Ammon's horn (tissue), 1 donor: ENCODE data around the gene IDH3G.

Source experiments
- DNase-seq: peaks from one replicate; pipeline ENCODE4 v3.0.0-alpha.2; 2016; ENCODE audit warnings: low spot score

The IDH3G gene

DNA sequence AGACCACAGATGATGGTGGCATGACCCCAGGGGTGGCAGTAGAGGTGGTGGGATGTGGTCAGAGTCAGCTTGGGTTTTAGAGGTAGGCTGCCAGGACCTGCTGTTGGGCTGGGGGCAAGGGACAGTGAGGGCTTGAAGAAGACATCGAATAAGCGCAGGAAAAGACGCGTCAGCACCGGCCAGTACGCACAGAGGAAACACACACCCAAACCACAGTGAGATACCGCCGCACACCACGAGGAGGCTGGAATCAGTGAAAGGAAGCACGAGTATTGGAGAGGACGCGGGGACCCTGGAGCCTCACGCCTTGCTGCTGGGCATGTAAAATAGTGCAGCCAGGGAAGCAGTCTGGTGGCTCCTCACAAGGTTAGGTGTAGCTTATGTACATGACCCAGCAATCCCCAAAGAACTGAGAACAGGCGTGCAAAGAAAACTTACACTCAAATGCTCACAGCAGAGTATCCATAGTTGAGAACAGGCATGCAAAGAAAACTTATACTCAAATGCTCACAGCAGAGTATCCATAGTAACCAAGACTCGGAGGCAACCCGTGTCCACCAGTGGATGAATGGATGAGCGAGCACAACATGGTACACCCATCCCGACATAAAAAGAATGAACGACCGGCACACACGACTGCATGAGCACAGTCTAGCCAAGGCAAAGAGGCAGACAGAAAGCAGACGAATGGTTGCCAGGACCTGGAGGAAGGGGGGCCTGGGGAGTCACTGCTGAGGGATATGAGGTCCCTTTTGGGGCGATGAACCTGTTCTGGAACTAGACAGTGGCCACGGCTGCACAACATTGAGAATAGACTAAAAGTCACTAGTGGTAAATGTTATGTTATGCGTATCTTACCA lies 22.9 kb upstream of the IDH3G start:
- no peak for DNase-seq

DNA sequence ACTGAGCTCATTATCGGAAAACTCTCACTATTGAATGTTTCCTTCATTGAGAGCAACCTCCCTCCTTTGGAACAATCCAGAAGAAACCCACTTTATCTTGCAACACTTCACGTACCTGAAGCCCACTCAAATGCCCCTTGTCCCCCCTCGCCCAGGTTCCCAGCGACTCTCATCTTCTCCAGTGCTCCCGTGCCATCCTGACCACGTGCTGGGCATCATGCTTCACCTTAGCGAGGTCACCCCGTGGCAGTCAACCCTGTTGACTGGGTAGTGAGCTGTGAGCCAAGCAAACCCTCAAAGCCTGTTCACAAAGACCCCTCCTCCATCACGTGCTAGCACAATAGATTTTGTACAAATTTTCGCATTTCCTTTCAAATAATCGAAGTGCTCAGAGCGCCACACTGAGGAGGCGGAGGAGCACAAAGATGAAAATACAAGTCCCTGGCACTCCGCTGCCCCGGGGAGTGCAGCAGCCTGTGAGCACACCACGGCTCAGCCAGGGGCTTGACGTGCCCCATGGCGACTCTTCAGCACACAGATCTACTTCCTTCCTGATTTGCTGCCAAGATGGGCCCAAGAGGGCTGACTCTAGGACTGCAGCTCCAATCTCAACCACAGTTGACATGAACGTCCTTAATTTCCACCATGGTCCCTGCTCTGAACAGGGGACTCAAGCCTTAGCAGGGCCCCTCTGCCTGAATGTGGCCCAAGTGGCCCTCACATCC lies 20.6 kb upstream of the IDH3G start:
- DNase-seq: no peak

DNA sequence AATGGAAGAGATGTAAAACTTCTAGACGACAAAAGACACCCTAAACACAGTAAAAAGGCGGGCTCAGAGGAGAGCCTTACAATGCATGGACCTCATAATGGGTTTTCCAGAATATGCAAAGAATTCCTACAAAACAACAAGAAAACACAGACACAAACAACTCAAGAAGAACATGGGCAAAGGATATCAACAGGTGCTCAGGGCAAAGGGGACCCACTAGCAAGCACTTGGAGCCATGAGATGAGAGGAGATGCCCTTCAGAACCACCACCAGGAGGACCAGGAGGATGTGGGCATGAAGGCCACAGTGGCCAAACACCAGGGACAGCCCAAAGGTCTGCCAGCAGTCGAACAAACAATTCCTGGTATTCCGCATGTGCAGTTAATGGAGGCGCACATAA lies 19.0 kb upstream of the IDH3G start:
- no peak for DNase-seq

DNA sequence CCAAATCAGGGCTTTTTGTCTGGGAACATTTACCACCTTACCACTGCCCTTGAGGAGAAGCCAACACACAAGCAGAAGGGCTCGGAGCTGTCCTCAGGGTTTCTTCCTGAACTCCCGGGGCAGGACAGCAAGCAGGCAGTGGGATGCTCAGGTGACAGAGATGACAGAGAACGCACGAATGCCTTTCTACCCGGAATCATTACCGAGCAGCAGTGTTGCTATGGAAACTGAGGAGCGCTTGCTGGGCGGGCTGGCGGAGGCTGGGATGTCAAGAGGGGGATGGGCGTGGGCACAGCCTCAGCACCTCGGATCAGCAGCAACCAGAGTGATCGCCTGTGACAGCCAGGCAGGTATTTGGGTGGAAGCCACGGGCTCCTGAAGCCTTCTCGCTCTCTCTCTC lies 18.0 kb upstream of the IDH3G start:
- no peak for DNase-seq

DNA sequence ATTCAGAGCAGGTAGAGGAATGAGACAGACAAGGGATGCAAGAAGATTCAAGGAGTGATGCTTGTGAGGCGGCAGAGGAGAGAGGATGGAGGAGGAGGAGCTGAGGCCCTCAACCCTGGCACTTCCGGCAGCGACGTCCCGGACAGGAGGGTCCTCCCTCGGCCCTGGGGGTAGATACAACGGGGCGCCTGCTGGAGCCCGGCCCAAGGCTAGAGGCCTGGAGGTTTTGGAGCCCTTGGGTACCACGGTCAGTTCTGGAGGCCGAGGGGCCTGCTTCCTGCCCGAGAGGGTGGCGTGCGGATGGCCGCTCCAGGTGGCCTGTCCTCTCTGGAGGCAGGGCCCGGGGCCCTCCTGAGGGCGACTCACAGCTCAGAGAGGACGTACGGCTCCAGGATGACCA lies 13.8 kb upstream of the IDH3G start:
- DNase-seq: no peak

DNA sequence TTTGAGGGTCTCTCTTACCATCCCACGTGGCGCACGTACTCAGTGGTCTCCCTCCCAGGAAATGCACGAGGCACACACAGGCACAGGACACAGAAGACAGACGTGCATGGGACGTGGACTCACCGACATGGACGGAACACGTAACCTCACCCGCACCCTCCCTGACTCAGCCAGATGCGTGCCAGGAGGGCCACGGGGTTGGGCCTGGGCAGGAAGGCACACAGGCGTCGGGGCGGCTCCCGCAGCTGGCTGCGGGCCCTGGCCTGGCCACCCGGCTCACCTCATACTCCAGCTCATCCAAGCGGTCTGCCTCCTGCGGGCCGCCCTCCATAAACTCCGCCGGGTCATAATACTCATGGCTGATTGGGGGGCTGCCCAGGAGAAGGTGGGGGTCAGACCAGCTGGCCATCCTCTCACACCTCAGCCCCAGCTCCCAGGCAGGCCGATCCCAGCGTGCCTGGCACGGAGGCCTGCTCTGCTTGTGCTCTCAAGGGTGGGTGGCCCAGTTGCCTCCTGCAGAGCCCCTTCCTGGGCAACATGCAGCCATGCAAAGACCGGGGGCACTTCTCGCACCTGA lies 12.9 kb upstream of the IDH3G start:
- DNase-seq: no peak

DNA sequence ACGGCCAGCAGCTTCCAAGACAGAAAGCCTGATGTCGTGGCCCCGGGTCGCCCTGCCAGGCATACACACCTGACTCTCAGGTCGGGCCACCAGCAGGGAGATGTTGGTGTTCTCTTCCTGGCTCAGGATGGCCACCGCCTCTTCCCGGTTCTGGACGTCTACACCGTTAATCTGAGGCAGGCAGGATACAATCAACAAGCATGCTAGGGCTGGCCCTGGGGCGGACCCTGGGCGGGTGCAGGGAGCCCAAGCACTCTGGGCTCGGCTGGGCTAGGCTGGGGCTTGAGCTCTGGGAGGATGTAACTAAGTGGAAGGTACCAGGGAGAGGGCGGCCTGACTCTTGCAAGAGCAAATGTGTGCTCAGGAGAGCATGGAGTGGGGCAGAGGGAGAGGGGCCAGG lies 11.3 kb upstream of the IDH3G start:
- no peak for DNase-seq

DNA sequence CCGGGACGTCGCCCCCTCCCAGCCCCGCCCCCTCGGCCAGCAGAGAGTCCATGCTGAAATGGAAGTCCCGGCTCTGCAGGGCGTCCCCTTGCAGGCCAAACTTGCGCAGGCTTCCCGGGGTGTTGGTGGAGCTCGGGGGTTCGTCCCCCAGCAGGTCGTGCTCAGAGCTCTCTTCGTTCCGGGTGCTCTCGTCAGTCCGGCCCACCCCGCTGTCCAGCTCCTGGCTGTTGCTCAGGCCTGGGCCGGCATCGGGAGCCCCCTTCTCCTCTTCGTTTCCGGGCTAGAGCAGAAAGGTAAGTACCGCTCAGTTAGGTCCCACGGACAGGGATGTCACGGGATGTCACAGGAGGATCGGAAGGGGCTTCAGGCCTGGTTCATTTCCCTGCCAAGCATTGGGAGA lies 10.4 kb upstream of the IDH3G start:
- no peak for DNase-seq

DNA sequence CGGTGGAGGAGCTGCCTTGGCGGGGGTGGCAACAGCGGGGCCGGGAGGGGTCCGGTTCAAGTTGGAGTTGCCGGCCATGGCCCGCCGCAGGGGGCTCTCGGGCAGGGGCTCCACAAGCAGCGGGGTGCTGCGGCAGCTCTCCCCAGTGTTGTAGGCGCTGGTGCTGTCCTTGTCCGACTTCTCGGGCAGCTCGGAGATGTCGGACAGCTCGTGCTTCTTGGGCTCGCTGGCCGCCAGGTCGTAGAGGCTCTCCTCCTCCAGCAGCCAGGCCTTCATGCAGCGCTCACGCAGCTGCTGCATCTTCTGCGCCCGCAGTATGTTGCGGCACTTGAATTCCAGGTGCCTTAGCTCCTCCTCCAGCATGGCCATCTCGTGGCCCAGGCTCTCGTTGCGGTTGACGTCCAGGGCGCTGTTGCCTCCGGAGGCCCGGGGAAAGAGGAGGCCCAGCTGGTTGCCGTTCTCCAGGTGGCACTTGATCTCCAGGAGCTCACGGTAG lies 10.0 kb upstream of the IDH3G start:
- DNase-seq: no peak

DNA sequence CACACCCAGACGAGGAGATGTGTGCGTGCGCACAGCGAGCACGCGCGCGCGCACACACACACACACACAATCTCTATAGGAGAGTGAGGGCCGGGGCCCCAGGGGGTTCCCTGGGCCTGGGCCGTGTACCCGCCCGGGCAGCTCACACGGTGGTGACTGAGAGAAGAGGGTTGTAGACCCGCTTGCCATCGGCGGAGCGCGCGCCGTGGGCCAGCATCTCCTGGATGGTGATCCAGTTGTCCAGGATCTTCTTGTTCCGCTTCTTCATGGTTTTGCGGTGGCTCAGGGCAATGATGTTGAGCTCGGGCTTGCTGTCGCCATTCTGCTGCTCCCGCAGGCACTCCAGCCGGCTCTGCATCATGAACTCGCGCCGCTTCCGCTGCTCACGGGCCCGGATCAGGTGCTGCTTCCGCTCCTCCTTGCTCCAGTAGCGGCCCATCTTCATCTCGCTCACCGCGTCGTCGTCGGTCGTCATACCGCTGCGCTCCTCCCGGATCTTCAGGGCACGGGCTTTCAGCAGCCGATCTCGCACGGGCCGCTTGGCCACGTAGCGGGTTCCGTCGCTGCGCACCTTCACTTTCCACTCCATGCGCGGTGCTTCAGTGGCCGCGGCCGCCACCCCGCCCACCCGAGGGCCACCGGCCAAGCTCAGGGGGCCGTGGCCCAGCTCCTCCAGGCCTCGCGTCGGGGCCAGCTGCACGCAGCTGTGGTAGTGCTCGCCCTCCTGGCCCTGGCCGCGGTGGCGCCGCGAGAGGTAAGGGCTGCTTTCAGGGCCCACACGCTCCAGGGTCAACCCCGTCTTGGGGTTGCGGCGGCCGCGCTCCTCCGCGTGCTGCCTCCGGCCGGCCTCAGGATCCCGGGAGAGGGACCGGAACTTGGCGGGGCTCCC lies 9.3 kb upstream of the IDH3G start:
- DNase-seq: no peak

DNA sequence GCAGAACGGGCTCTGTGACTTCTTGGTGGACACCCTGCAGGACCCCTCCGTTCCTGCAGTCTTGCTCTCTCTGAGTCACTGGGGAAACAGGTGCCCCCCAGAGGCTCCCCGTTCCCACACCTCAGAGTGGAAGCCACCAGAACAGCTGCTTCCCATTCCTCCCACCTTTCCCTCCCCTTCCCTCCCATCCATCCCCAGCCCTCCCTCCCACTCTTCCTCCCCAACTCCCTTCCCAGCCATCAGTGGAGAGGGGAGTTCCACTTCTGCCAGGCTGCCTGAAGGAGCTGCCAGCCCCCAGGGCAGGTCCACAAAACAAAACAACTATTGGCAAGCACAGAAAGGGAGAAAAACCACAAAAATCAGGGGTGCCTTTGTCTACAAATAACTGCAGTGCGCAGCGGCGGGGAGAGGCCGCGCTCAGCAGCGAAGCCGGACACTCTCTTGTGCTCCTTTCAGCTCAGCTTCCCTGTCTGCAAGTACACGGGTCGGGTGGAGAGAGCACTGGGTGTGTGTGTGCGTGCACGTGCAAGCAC lies 8.4 kb upstream of the IDH3G start:
- no peak for DNase-seq

DNA sequence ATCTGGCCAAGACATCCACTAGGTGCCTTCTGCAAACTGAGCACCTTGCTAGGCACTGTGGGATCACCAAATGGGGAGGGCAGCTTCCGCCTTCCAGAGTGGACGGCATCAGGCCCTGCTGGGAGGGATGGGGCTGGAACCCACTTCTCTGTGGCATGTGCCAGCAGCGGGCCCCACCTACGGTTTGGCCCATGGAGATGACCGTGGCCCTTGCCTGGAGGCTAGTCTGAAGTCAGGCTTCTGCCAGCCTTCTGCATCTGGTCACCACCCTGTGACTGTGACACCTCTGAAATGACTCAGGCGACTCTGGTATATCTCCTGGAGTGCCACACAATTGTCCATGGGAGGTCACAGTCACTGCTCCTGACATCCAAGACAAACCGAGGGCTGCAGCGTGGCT lies 7.5 kb upstream of the IDH3G start:
- DNase-seq: no peak

DNA sequence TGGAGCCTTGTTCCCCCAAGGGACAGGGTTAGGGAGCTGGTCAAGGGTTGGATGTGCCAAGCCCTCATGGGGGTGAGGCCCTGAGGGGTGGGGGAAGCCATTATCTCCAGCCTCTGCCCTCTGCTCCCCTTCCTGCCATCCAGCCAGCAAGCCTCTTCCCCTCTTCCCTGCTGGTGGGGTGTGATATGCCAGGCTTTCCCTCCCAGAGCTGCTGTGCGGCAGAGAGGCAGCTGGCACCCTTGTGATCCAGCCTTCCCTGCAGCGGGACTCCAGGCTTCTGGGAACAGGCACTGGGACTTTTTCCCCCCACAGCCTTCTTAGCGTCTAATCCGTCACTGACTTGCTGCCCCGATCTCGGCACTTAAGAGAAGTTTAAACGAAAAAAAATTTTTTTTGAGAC lies 6.6 kb upstream of the IDH3G start:
- DNase-seq: no peak

DNA sequence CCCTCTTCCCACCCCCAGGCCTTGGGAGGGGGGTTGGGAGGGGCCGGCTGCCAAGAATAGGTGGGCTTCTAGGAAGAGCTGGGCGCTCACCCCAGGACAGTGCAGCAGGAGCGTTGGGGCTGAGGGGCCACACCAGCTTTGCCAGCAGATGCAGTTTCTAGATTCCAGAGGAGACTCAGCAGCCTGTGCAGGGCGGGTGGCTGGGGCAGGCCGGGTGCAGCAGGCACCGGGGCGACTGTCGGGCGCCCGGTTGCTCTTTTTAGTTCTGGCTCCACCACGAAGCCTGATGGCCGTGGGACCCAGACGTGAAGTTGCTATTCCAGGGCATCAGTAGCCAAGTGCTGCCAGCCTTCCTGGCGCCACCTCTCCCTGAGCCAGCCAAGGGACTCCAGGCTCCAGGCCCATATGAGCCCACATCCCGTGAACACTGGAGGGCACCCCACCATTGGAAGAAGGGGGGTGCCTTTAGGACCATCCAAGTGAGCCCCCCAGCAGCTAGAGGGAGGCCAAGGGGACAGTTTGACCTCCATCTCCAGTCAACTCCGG lies 6.1 kb upstream of the IDH3G start:
- DNase-seq: no peak

DNA sequence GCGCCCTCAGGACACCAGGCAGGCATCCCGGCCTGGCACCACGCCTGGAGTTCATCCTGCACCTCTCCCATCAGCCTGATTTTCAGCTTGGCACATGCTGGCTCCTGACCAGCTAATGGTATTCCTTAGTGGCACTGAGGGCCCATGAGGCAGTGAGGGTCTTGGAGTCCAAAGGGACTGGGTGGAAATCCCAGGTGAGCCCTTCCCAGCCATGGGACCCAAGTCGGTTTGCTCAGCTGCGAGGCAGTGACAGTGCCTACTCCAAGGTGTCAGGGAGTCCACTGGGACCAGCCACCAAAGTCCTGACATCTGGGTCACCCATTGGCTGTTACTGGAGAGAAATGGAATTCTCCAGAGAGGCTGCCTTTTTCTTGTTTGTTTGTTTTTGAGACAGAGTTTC lies 5.2 kb upstream of the IDH3G start:
- DNase-seq: no peak

DNA sequence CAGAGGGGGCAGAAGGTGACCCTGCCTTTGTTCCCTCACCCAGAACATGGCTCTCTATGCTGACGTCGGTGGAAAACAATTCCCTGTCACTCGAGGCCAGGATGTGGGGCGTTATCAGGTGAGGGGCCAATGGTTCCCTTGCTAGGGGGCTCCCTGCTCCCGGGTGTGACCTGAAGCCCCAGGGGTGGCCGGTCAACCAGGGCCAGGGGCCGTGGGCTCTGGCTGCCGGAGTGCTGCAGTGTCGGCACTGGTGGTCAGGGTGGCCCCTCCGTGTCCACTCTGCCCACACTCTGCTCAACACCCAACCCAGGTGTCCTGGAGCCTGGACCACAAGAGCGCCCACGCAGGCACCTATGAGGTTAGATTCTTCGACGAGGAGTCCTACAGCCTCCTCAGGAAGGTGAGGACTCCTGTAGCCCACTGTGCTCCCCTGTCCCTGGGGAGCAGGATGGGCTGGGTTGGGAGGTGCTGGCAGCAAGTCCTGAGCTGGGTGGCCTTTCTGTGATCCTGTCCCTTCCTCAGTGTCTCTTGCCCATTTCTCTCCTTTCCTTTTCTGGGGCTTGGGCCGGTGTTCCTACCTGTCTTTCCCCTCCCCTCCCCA lies 3.3 kb upstream of the IDH3G start:
- DNase-seq: no peak

DNA sequence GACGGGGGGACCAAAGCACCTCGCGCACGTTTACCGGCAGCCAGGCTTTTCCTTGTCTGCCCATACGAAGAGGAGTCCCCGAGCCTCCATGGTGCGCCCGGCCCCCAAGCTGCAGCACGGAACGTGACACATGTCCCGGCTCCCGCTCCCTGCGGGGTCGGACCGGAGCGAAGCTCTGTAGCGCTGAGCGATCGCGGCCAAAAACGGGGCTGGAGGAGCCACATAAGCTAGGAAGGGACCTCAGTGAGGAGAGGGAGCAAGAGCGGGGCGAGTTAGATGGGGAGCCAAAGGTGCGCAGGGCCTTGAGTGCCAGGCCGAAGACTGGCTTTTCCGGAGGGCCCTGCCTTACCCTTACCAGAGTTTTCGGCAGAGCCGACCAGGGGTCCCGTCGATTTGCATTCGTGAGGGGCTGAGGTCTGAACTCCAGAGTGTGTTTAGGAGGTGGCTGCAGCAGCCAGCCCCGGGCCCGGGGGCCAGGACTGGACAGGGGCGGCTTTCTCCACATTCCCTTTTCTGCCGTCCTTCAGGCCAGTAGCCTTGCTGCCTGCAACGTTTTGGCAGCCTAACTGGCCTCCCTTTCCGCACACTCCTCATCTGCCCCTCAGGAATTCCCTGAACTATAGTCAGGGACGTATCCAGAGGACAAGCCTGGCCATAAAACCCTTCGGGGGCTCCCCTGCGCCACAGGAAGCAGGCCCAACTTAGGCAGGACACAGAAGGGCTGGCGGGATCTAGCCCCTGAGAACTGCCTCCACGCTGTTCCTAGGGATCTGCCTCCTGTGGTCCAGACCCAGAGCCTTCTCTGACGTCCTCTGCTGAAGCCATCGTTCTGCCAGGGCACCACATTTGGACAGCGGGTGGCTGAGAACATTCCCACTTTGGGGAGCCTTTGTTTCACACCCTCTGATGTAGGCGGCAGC lies 982 bp upstream of the IDH3G start:
- no peak for DNase-seq

DNA sequence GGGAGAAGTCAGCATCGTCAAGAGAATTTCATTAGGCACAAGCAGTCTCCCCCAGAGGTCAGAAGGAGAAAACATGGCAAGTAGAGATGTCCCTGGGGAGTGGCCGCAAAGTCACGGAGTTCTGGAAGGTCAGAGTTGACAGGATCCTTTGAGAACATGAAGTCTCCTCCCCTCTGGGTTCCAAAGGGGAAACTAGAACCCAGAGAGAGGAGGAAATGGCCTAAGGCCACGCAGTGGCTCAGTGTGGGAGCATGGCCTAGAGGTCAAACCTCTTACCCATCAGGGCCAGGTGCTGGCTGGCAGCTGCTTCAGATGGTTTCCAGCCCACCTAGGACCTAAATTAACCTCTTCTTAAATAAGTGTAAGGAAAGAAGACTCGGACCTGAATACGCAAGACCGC lies 884 bp downstream of the IDH3G start:
- DNase-seq: no peak

DNA sequence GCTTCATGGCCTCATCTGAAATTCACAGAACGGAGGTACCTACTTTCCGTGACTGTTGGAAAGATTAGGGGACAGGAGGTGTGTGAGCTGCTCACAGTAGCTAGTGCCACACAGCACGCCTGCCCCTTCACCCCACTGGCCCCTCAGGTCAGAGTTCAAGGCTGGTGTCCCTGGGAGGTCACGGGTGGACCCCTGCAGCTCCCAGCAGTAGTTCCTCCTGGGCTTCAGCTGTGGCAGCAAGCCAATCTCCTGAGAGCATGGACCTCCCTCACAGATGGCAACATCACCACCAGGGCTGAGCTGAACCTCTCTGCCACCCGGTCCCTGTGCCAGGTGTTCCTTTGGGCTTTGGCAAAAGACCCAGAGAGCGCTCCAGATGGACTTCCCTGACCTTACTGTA lies 1.8 kb downstream of the IDH3G start:
- DNase-seq: no peak
